PC-3 (cell line): Measurements from ENCODE around the gene BRINP1. TPM values are rescaled to one million over a fixed set of nuclear protein-coding genes. Genes with fewer than 3 reads are reported as not detected.
A peak's percentile ranks its signal among the peaks of the same experiment; 100 is the strongest.

Source experiments
- ATAC-seq: fragments of 200-7000 bp; cut with Tn5 transposase; 2 replicates; pipeline ENCODE4 v1.9.1; 2020; ENCODE audit warnings: mild to moderate bottlenecking, moderate library complexity
- BruUV-seq: library from RNA; stranded (reverse); fragments of 400-500 nt; replicated peaks from 2 replicates; lab custom pipeline; 2021; lab: Mats Ljungman, UMichigan
- CTCF ChIA-PET: fragments of 300-600 bp; sonication (Branson Sonifier 250); formaldehyde crosslinking; loops from one replicate; lab custom pipeline; 2022; ENCODE audit warnings: antibody characterized with exemption; lab: Charles Lee
- POLR2A ChIA-PET: fragments of 300-600 bp; sonication (Branson Sonifier 250); formaldehyde crosslinking; loops from one replicate; lab custom pipeline; 2022; ENCODE audit warnings: antibody characterized with exemption; ENCODE audit not compliant: unreplicated experiment; lab: Charles Lee
- DNase-seq: peaks from one replicate; pipeline ENCODE4 v3.0.0-alpha.2; 2015
- H2AFZ ChIP-seq: fragments of 300-600 bp; sonication (generic); 2 replicates; pipeline ENCODE4 v1.6.0; 2016; ENCODE audit warnings: antibody characterized with exemption, low read length
- H3F3A ChIP-seq: fragments of 300-600 bp; sonication (generic); one replicate; pipeline ENCODE4 v1.6.0; 2017; ENCODE audit warnings: antibody characterized with exemption, low read length, control low read depth, mild to moderate bottlenecking; ENCODE audit not compliant: unreplicated experiment
- H3K27ac ChIP-seq: fragments of 300-600 bp; sonication (generic); 2 replicates; pipeline ENCODE4 v1.5.1; 2016; ENCODE audit warnings: mild to moderate bottlenecking, low read length
- H3K27me3 ChIP-seq: fragments of 300-600 bp; sonication (generic); 2 replicates; pipeline ENCODE4 v1.6.1; 2016; ENCODE audit warnings: low read length, mixed read lengths
- H3K36me3 ChIP-seq: fragments of 300-600 bp; sonication (generic); 2 replicates; pipeline ENCODE4 v1.6.1; 2016; ENCODE audit warnings: low read depth, mixed run types, low read length, mixed read lengths
- H3K4me1 ChIP-seq: fragments of 300-600 bp; sonication (generic); 2 replicates; pipeline ENCODE4 v1.5.1; 2016; ENCODE audit warnings: low read length; ENCODE audit not compliant: insufficient read depth
- H3K4me2 ChIP-seq: fragments of 300-600 bp; sonication (generic); 2 replicates; pipeline ENCODE4 v1.6.0; 2016; ENCODE audit warnings: low read length
- H3K4me3 ChIP-seq: fragments of 300-600 bp; sonication (generic); 2 replicates; pipeline ENCODE4 v1.5.1; 2016; ENCODE audit warnings: mild to moderate bottlenecking, low read length, mixed read lengths
- H3K79me2 ChIP-seq: fragments of 300-600 bp; sonication (generic); 2 replicates; pipeline ENCODE4 v1.6.1; 2017; ENCODE audit warnings: low read length, mixed read lengths
- H3K9ac ChIP-seq: fragments of 300-600 bp; sonication (generic); 2 replicates; pipeline ENCODE4 v1.6.0; 2016; ENCODE audit warnings: mild to moderate bottlenecking, low read length
- H3K9me2 ChIP-seq: fragments of 300-600 bp; sonication (generic); replicated peaks from 2 replicates; pipeline ENCODE4 v1.6.1; 2016; ENCODE audit warnings: mixed run types, low read length, mixed read lengths
- H3K9me3 ChIP-seq: fragments of 300-600 bp; sonication (generic); 2 replicates; pipeline ENCODE4 v1.6.1; 2016; ENCODE audit warnings: low read length, mixed read lengths
- H4K20me1 ChIP-seq: fragments of 300-600 bp; sonication (generic); 2 replicates; pipeline ENCODE4 v1.6.1; 2016; ENCODE audit warnings: low read length, mixed read lengths
- EZH2 ChIP-seq: fragments of 300-600 bp; sonication (generic); IDR thresholded peaks from one replicate; pipeline ENCODE4 v1.6.1; 2017; ENCODE audit warnings: antibody characterized with exemption, mild to moderate bottlenecking, low read length; ENCODE audit not compliant: unreplicated experiment
- EZH2phosphoT487 ChIP-seq: fragments of 300-600 bp; sonication (generic); IDR thresholded peaks from 2 replicates; pipeline ENCODE4 v1.6.1; 2018; ENCODE audit warnings: mild to moderate bottlenecking, antibody characterized with exemption, low read length, borderline replicate concordance
- intact Hi-C: fragments of 100-400 bp; cut with micrococcal nuclease; formaldehyde crosslinking; loops from 2 replicates; pipeline ENCODE4 v1.9.0; 2023
- total RNA-seq: library from RNA; depleted of rRNA; stranded (reverse); fragments of >200 nt; gene quantifications from 2 replicates; pipeline ENCODE4 v1.2.3, GENCODE V29; 2014
- TF ChIP-seq, protein P1 (sequence below): fragments of 300-600 bp; sonication (generic); conservative IDR thresholded peaks from 2 replicates; pipeline ENCODE4 v1.5.1; 2017; ENCODE audit warnings: antibody characterized with exemption, low read depth, mild to moderate bottlenecking, low read length

The BRINP1 gene
- total RNA-seq, 1 experiment from 2014 or later: not detected

DNA sequence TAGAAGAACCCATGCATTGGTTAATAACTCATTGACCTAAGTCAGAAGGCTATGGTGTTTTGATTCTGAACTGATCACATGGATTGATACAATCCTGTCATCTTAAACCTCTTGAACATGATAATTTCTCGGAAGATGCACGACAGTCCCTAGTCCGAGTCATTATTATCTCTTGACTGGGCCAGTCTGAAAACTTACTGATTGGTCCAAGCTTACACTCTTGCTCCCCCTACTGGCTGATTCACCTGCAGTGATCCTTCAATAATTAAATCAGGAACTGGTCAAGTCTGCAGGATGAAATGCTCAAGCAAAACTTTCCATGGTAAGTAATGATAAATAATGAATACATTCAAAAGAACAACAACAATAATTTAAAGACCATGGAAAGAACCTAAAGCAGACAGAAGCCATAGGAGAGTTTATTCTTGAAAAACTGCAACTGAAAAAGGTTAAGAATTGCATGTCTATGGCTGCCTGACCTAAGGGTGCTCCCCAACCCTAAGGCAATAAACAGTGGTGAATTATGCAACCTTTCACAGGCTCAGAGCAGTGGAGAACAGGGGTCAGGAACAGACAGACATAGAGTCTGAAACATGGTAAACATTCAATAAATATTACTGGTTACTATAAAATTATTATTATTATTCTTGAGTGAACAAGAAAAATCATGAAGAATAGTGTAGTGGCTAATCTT is 79.3 kb downstream of the BRINP1 start:
- intact Hi-C loops: no loop called here
- H4K20me1 ChIP-seq: no peaks in the 10 kb centered on the region
- no peak overlapping the region for H3K4me2 ChIP-seq
- no peaks in the 10 kb centered on the region for H3K79me2 ChIP-seq
- no peak overlapping the region for H3K9ac ChIP-seq
- H3K4me1 ChIP-seq: no peaks in the 10 kb centered on the region
- ATAC-seq: no peak
- no peaks in the 10 kb centered on the region for H3K9me3 ChIP-seq
- H3K36me3 ChIP-seq: no peaks in the 10 kb centered on the region
- H3K9me2 ChIP-seq: no peaks in the 10 kb centered on the region
- H2AFZ ChIP-seq: no peak overlapping the region
- ChIA-PET POLR2A (no interaction called here), CTCF (no interaction called here)
- no peaks in the 10 kb centered on the region for H3F3A ChIP-seq
- no TSS peak for BruUV-seq
- no peak overlapping the region for H3K4me3 ChIP-seq
- DNase-seq: peak; percentile 12
- TF ChIP-seq EZH2phosphoT487 (no peak), EZH2 (no peak)
- TF ChIP-seq, protein P1, sequence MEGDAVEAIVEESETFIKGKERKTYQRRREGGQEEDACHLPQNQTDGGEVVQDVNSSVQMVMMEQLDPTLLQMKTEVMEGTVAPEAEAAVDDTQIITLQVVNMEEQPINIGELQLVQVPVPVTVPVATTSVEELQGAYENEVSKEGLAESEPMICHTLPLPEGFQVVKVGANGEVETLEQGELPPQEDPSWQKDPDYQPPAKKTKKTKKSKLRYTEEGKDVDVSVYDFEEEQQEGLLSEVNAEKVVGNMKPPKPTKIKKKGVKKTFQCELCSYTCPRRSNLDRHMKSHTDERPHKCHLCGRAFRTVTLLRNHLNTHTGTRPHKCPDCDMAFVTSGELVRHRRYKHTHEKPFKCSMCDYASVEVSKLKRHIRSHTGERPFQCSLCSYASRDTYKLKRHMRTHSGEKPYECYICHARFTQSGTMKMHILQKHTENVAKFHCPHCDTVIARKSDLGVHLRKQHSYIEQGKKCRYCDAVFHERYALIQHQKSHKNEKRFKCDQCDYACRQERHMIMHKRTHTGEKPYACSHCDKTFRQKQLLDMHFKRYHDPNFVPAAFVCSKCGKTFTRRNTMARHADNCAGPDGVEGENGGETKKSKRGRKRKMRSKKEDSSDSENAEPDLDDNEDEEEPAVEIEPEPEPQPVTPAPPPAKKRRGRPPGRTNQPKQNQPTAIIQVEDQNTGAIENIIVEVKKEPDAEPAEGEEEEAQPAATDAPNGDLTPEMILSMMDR: peak; percentile 42
- H3K27me3 ChIP-seq: no peaks in the 10 kb centered on the region
- H3K27ac ChIP-seq: no peak overlapping the region

DNA sequence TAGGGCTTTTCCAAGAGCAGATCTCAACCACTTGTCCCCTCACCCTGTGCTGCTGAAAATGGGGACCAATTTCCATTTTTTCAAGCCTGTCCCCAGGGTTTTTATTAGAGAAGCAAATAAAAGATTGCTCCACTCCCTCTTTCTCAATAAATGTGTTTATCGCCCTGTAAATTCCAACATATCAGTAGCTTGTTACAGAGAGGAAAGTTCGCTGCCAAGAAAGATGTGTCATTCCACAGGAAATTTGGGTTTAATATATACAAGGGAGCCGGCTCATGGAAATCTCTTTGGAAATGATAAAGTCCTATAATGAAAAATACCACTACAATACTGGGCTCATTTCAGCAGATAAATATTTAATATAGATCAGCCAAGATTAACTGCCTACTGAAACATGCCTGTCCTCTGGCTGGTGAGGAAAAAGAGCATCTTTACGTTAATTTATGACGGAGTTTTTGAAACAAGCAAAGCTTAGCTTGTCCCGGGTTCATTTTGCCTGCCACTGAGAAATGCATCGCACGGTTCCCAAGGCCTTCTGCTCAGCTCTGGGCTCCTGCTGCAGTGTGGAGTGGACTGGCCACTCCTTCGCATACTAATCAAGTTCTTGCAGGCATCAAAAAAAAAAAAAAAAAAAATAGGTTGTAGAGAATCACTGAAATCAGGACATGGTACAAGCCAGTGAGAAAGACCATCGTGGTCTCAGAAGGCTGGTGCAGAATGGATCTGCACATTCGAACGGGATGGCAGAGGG is 84.5 kb downstream of the BRINP1 start:
- intact Hi-C loops: no loop called here
- Histone ChIP-seq H3K4me1 (no peaks in the 10 kb centered on the region), H3K9ac (no peak overlapping the region), H4K20me1 (no peaks in the 10 kb centered on the region), H3K36me3 (no peaks in the 10 kb centered on the region), H3F3A (no peaks in the 10 kb centered on the region), H3K27me3 (no peaks in the 10 kb centered on the region), H3K9me2 (no peaks in the 10 kb centered on the region), H2AFZ (no peak overlapping the region), H3K4me2 (no peak overlapping the region), H3K4me3 (no peak overlapping the region), H3K9me3 (no peaks in the 10 kb centered on the region), H3K27ac (no peak overlapping the region), H3K79me2 (no peaks in the 10 kb centered on the region)
- no peak for TF ChIP-seq EZH2phosphoT487
- TF ChIP-seq EZH2: no peak
- TF ChIP-seq, protein P1: no peak
- no TSS peak for BruUV-seq
- no peak for ATAC-seq
- ChIA-PET CTCF (no interaction called here), POLR2A (no interaction called here)
- no peak for DNase-seq

DNA sequence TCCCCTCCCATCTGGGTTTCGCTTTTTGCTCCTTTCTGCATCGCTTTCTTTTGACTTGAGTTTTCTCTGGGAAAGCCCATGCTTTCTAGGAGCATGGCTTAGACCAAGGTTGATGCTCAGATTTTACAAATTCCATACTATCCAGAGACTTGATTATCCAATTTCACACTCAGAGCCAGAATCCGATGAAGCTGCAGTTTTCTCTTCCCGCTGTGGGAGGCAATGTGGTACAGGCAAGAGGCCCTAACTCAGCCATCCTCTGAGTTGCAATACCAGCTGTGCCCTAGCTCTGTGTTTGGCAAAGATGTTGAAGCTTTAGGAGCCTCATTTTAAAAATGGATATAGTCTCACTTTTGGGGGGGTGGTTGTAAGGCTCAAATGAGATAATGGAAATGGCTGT is 85.1 kb downstream of the BRINP1 start:
- no peaks in the 10 kb centered on the region for H3K9me3 ChIP-seq
- no peak for ATAC-seq
- no peaks in the 10 kb centered on the region for H3F3A ChIP-seq
- no peak overlapping the region for H3K4me2 ChIP-seq
- H3K79me2 ChIP-seq: no peaks in the 10 kb centered on the region
- no peak for DNase-seq
- H3K27ac ChIP-seq: no peak overlapping the region
- H3K4me3 ChIP-seq: no peak overlapping the region
- TF ChIP-seq EZH2: no peak
- TF ChIP-seq, protein P1: no peak
- TF ChIP-seq EZH2phosphoT487: no peak
- no peak overlapping the region for H2AFZ ChIP-seq
- no peak overlapping the region for H3K9ac ChIP-seq
- no peaks in the 10 kb centered on the region for H3K27me3 ChIP-seq
- H3K9me2 ChIP-seq: no peaks in the 10 kb centered on the region
- no peaks in the 10 kb centered on the region for H3K36me3 ChIP-seq
- POLR2A ChIA-PET: no interaction called here
- H3K4me1 ChIP-seq: no peaks in the 10 kb centered on the region
- intact Hi-C loops: no loop called here
- no TSS peak for BruUV-seq
- CTCF ChIA-PET: no interaction called here
- H4K20me1 ChIP-seq: no peaks in the 10 kb centered on the region
